IPS-11a (cell line): ENCODE measurements around the gene GLG1.

Experiments
- H3K4me3 ChIP-seq: one replicate; pipeline ENCODE4 v1.5.1; 2013; ENCODE audit warnings: low read depth, low read length, control low read depth

Gene GLG1

GRCh38 chr16:74611721-74612120 lies 4.8 kb upstream of the GLG1 start:
- H3K4me3 ChIP-seq: no peak overlapping the region

- H3K4me3 ChIP-seq: no peak overlapping the region
These were observed 2.0 kb upstream of the GLG1 start for GRCh38 chr16:74608944-74609343.

GRCh38 chr16:74608381-74608780 lies 1.5 kb upstream of the GLG1 start:
- no peak overlapping the region for H3K4me3 ChIP-seq

- H3K4me3 ChIP-seq: no peak overlapping the region
These were observed 1.0 kb upstream of the GLG1 start for GRCh38 chr16:74607962-74608356.

DNA sequence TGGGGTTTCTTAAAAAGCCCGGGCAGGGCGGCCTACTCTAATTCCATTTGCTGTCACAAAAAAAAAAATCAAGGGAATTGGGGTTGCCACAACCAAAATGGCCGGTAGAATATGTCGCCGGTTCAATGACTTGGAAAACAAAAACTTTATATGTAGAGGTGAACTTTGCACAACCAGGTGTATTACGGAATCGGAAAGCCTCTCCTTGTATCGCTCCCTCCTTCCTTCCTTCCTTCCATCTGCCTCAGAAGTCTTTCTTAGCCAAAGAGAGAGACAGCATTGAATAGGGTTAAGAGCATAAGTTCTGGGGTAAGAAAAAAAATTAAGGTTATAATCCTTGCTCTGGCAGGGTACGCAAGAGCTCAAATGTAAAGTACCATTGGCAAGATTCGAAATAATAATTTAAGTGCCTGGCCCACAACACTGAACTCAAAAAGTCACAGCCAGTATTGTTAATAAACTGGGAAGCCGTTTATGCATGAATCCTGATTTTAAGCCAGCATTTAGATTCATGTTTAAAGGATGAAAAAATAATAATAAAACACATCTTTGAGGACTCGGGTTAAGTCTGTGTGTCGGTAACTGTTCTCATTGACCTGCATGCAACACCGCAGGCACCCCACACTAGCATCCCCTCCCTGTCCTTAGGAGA lies 522 bp upstream of the GLG1 start:
- peak overlapping the region; percentile 96 for H3K4me3 ChIP-seq

GRCh38 chr16:74605746-74606520 lies 981 bp downstream of the GLG1 start:
- peak overlapping the region; percentile 96 for H3K4me3 ChIP-seq

- H3K4me3 ChIP-seq: peak overlapping the region; percentile 96
These were observed 1.6 kb downstream of the GLG1 start for GRCh38 chr16:74605332-74605731.

- H3K4me3 ChIP-seq: no peak overlapping the region
These were observed 3.1 kb downstream of the GLG1 start for GRCh38 chr16:74603848-74604247.

DNA sequence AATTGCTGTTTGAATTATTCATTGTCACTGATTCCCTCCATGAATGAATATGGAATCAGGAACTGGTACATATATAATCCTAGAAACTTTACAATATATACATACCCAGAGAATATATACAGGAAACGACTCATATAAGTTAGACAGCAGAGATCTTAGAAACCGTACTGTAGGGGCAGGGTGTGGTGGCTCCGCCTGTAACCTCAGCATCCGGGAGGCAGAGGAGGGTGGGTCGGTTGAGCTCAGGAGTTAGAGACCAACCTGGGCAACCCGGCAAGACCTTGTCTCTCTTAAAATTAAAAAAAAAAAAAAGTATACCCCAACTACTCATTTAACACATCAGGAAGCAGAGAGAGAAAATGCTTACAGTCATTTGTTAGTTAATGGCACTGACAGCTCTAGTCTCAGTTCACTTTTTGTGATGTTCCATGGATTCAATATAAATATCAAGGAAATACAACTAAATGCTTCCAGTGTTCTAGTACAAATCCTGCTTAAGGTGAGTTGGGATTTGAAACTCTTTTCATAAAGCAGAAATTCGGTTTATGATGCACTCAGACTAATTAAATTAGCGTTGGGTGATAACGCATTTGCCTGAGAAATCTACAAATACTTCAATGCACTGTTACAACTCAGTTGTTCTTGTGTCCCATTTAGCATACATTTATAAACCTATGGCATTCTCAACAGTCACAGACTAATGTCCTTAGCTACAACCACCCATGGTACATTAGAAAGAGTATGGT lies 5.6 kb downstream of the GLG1 start:
- H3K4me3 ChIP-seq: no peak overlapping the region

GRCh38 chr16:74596586-74596985 lies 10.3 kb downstream of the GLG1 start:
- no peak overlapping the region for H3K4me3 ChIP-seq

DNA sequence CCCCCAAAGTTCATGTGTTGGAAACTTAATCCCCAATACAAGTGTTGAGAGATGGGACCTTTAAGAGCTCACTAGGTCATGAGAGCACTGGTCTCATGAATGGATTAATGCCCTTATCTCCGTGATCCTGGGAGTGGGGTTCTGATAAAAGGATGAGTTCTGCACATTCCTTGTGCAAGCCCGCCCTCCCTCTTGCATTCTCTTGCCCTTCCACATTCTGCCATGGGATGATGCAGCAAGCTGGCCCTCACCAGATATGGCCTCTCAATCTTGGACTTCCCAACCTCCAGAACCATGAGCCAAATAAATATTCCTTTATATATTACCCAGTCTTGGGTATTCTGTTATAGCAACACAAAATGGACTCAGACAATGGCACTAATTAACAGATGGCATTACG lies 14.1 kb downstream of the GLG1 start:
- H3K4me3 ChIP-seq: no peak overlapping the region

- H3K4me3 ChIP-seq: no peak overlapping the region
These were observed 14.9 kb downstream of the GLG1 start for GRCh38 chr16:74591876-74592650.

DNA sequence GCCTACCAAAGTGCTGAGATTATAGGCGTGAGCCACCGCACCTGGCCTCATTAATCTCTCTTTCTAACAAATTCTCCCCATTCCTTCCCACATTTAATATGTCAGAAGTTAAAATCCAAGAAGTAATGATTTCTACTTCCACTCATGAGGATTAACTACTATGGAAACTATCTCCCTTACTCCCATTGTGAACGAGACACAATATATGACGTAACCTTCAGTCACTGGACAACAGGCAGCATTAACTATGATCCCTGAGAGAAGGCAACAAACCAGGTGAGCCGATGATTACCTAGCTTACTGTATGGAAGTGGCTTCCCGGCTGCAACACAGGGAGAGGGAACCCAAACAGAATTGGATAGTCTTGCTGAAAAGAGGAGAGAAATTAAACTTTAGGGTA lies 20.0 kb downstream of the GLG1 start:
- H3K4me3 ChIP-seq: no peak overlapping the region

GRCh38 chr16:74585846-74586443 lies 21.0 kb downstream of the GLG1 start:
- no peak overlapping the region for H3K4me3 ChIP-seq

- no peak overlapping the region for H3K4me3 ChIP-seq
These were observed 22.8 kb downstream of the GLG1 start for GRCh38 chr16:74583926-74584666.

DNA sequence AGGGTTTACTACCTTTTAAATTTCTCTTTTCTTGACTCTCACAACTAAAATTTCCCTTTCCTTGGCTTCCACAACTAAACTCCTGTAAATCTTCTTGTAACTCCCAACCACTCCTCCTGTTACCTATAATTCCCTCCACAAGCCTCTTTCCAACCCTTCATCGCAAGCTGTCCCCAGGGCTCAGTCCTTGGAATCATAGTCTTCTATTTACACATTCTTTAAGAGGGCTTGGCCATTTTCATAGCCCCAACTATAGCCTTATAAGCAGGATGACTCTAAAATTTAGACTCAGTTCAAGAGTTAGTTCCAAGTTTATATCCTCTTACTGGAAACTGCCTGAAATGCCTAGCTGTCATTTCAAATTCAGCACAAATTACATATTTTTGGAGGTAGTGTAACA lies 23.9 kb downstream of the GLG1 start:
- no peak overlapping the region for H3K4me3 ChIP-seq

GRCh38 chr16:74580833-74581232 lies 26.1 kb downstream of the GLG1 start:
- H3K4me3 ChIP-seq: no peak overlapping the region

- H3K4me3 ChIP-seq: no peak overlapping the region
These were observed 28.1 kb downstream of the GLG1 start for GRCh38 chr16:74578838-74579237.

GRCh38 chr16:74578433-74578832 lies 28.5 kb downstream of the GLG1 start:
- no peak overlapping the region for H3K4me3 ChIP-seq

DNA sequence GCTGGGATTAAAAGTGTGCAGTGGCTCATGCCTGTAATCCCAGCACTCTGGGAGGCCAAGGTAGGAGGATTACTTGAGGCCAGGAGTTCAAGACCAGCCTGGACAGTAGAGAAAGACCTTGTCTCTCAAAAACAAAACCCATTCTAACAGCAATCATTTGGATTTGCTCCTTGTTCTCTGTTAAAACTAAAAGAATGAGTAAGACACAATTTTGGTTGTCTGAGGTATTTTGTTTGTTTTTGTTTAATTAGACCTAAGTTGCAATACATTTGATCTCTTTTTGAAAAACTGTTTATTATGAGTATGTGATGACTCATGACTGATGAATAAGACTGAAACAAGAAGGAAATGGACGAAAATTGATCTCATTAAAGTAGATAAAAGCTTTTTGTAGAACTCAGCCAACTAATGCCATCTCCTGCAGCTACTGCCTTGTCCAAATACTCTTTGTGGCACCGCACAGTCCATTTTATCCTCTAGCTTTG lies 29.0 kb downstream of the GLG1 start:
- no peak overlapping the region for H3K4me3 ChIP-seq
